ENCODE measurements around the gene JCAD. TPM values are rescaled to one million over a fixed set of nuclear protein-coding genes. Genes with fewer than 3 reads are reported as not detected.
"Not testable (repeated sequence)": the region's sequence is repeated elsewhere in the genome, so short reads cannot be mapped to it uniquely, and the experiment has no call there.

JCAD gene
- total and polyA plus RNA-seq, 7 donors: 0.46 to 141 (median 99.7) TPM

DNA sequence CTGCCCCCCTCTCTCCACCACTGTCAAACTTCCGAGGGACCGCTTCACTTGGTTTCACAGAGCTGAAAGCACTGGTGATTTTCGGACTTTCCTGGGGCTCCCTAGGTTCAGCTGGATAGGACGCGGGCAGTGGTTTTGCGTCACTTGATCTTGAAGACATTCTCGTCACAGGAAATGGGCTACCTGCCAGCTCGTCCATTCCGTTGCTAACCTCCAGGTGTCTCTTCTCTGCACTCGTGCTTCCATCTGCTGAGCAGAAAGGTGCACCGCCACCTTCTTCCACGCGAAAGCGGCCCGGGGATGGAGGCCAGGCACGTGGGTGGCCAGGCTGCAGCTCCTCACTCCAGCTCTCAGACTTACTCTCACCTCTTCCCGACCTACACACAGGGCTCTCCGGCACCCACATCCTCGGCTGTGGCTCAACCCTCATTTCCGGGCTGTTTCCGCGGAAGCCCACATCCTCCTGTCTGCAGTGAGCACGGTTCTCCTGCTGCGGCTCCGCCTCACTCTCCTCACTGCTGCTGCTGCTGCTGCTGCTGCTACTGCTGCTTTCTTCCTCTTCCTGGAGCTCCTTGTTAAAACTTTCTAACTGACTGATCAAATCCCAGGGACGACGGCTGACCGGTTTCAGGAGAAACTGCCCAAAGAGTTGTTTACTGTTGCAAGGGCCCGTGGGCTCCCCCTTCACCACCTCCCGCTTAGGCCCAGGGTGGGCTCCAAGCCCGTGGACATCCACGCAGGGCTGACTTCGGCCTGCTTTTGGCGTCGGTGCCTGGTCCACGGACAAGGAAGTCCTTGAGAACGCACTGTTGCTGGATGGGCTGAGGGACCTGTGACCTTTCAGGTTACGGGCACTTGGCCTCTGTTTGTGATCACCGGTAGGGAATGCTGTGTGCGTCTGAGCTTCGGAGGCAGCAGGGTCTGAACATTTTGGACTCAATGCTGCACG, 32.1 kb downstream of the JCAD start:
- 40 to 55% methylated on average over 42 of the region's 42 CpGs for WGBS, 2 donors
- peaks cover 0 to 50% (median 44%) of the 10 kb centered on the region in 4 donors for H3K4me1 ChIP-seq
- TF ChIP-seq, protein P1, sequence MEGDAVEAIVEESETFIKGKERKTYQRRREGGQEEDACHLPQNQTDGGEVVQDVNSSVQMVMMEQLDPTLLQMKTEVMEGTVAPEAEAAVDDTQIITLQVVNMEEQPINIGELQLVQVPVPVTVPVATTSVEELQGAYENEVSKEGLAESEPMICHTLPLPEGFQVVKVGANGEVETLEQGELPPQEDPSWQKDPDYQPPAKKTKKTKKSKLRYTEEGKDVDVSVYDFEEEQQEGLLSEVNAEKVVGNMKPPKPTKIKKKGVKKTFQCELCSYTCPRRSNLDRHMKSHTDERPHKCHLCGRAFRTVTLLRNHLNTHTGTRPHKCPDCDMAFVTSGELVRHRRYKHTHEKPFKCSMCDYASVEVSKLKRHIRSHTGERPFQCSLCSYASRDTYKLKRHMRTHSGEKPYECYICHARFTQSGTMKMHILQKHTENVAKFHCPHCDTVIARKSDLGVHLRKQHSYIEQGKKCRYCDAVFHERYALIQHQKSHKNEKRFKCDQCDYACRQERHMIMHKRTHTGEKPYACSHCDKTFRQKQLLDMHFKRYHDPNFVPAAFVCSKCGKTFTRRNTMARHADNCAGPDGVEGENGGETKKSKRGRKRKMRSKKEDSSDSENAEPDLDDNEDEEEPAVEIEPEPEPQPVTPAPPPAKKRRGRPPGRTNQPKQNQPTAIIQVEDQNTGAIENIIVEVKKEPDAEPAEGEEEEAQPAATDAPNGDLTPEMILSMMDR (IDR thresholded peaks at IDR 0.05): no peak
- TF ChIP-seq POLR2AphosphoS5 (IDR thresholded peaks at IDR 0.05): peak in 3 of 4 donors; percentile 36 to 42 (median 38)
- no peaks in the 10 kb centered on the region for H3K27me3 ChIP-seq
- H3K36me3 ChIP-seq: peaks cover 5 to 46% (median 7%) of the 10 kb centered on the region in 4 donors
- H3K9me3 ChIP-seq: no peaks in the 10 kb centered on the region
- DNase-seq: peak; percentile 89
- intact Hi-C loops (cut with DNase I): loop anchor here (2.0 kb wide), 2 partner anchors 29 to 89 kb away; no protein-coding TSS in a partner anchor
- H3K27ac ChIP-seq: peak overlapping the region; percentile 57 to 85 (median 80)
- H3K4me3 ChIP-seq: no peak overlapping the region

DNA sequence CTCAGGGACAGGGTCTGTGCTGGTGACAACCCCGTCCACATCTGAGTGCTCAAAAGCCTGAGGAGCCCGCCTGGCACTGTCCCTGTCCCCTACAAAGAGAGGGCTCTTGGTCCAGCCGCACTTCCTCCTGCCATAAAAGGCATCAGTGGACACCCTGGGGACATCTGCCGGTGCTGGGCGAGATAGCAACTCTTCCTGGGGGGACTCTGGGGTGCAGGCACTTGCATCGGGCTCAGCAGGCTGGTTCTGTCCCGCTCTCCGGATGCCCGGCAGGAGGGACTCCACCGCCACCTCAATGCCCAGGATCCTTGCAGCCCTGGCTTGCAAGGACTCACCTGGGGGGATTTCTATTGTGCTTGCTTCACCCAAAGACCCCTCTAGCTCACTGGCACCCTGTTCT, 32.8 kb downstream of the JCAD start:
- H3K9me3 ChIP-seq: no peaks in the 10 kb centered on the region
- peaks cover 5 to 53% (median 7%) of the 10 kb centered on the region in 4 donors for H3K36me3 ChIP-seq
- WGBS, 2 donors: 88 to 92% methylated on average over 10 of the region's 10 CpGs
- H3K4me3 ChIP-seq: no peak overlapping the region
- no peak for DNase-seq
- intact Hi-C loops (cut with DNase I): no loop called here
- TF ChIP-seq, protein P1 (IDR thresholded peaks at IDR 0.05): no peak
- TF ChIP-seq POLR2AphosphoS5 (IDR thresholded peaks at IDR 0.05): no peak
- H3K4me1 ChIP-seq: peaks cover 0 to 50% (median 44%) of the 10 kb centered on the region in 4 donors
- H3K27me3 ChIP-seq: no peaks in the 10 kb centered on the region
- peak overlapping the region; percentile 57 to 85 (median 80) for H3K27ac ChIP-seq

DNA sequence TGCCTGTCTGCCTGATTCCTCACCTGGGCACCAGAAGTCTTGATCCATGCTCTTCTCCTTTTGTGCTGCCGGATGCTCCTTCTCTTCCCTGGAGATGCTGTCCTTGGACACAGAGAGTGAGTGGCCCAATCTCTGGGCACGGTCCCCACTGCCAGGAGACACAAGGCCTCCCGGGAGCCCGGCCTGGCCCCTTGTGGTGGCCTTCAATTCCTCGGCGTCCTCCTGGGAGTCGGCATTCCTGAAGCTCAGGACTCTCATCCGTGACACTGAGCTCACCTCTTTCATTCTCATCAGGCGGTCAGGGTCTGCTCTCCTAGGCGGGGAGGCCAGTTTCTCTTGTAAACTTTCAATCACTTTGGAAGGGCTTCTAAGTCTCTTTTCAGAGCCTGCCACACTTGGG, 33.3 kb downstream of the JCAD start:
- TF ChIP-seq, protein P1 (IDR thresholded peaks at IDR 0.05): no peak
- no peak for TF ChIP-seq POLR2A (IDR thresholded peaks at IDR 0.05)
- no peak for TF ChIP-seq EP300 (IDR thresholded peaks at IDR 0.05)
- no peak for TF ChIP-seq POLR2AphosphoS5 (IDR thresholded peaks at IDR 0.05)
- intact Hi-C loops (cut with DNase I): no loop called here
- WGBS, 2 donors: 92 to 95% methylated on average over 10 of the region's 10 CpGs
- Histone ChIP-seq H3K36me3 (peaks cover 5 to 55% (median 7%) of the 10 kb centered on the region in 4 donors), H3K9me3 (no peaks in the 10 kb centered on the region), H3K4me1 (peaks cover 0 to 48% (median 44%) of the 10 kb centered on the region in 4 donors), H3K27me3 (no peaks in the 10 kb centered on the region), H3K4me3 (no peak overlapping the region), H3K27ac (peak overlapping the region in 1 of 4 donors; percentile 82)
- no peak for DNase-seq

DNA sequence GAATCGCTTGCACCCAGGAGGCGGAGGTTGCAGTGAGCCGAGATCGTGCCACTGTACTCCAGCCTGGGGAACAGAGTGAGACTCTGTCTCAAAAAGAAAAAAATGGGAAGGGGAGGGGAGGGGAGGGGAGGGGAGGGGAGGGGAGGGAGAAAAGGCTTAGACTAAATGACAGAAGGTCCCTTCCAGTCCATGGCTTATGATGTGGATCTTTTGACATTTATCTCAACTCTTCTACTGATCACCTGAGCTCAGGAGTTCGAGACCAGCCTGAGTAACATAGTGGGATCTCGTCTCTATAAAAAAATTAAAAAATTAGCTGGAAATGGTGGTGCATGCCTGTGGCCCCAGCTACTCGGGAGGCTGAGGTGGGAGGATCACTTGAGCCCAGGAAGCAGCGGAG, 34.0 kb downstream of the JCAD start:
- H3K27ac ChIP-seq; H3K27me3 ChIP-seq; H3K9me3 ChIP-seq; H3K4me3 ChIP-seq; intact Hi-C loops (cut with DNase I): not testable (repeated sequence)
- Histone ChIP-seq H3K36me3 (peaks cover 5 to 55% (median 7%) of the 10 kb centered on the region in 4 donors), H3K4me1 (peaks cover 0 to 42% (median 40%) of the 10 kb centered on the region in 4 donors)
- peak; percentile 27 for DNase-seq
- WGBS, 2 donors: 92 to 97% methylated on average over 8 of the region's 8 CpGs

DNA sequence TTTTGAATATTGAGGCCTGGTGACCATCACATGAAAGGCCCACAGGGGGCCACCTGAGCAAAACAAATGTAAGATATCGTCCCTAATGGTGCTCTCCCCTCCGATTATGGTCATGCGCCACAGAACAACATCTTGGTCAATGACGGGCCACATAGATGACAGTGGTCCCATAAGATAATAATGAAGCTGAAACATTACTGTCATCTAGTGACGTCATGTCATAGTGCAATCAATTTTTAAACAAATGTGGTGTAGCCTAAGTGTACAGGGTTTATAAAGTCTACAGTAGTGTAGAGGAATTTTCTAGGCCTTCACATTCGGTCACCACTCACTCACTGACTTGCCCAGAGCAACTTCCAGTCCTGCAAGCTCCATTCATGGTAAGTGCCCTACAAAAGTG, 36.8 kb downstream of the JCAD start:
- peaks cover 0 to 23% (median 17%) of the 10 kb centered on the region in 4 donors for H3K4me1 ChIP-seq
- no peak overlapping the region for H3K27ac ChIP-seq
- H3K27me3 ChIP-seq: no peaks in the 10 kb centered on the region
- H3K36me3 ChIP-seq: peaks cover 7 to 61% (median 10%) of the 10 kb centered on the region in 4 donors
- no peak for TF ChIP-seq EP300 (IDR thresholded peaks at IDR 0.05)
- no peak for TF ChIP-seq POLR2A (IDR thresholded peaks at IDR 0.05)
- TF ChIP-seq POLR2AphosphoS5 (IDR thresholded peaks at IDR 0.05): no peak
- TF ChIP-seq, protein P1 (IDR thresholded peaks at IDR 0.05): no peak
- no peaks in the 10 kb centered on the region for H3K9me3 ChIP-seq
- H3K4me3 ChIP-seq: no peak overlapping the region
- DNase-seq: no peak
- WGBS, 2 donors: 92 to 93% methylated on average over 6 of the region's 6 CpGs
- intact Hi-C loops (cut with DNase I): no loop called here

Data from sigmoid colon (tissue), 7 donors.